GM12875 (cell line): ENCODE data around the gene SLC37A4.

Experiments
- H3K4me3 ChIP-seq: one replicate; pipeline ENCODE4 v1.5.1; 2011; ENCODE audit warnings: low read depth, low read length, control low read depth
- TF ChIP-seq, protein P1 (sequence below): IDR thresholded peaks from 2 replicates; pipeline ENCODE4 v1.5.1; 2011; ENCODE audit warnings: low read depth, mild to moderate bottlenecking, control low read depth, inconsistent platforms, low read length, moderate library complexity, borderline replicate concordance; ENCODE audit not compliant: insufficient read depth

SLC37A4 gene

DNA sequence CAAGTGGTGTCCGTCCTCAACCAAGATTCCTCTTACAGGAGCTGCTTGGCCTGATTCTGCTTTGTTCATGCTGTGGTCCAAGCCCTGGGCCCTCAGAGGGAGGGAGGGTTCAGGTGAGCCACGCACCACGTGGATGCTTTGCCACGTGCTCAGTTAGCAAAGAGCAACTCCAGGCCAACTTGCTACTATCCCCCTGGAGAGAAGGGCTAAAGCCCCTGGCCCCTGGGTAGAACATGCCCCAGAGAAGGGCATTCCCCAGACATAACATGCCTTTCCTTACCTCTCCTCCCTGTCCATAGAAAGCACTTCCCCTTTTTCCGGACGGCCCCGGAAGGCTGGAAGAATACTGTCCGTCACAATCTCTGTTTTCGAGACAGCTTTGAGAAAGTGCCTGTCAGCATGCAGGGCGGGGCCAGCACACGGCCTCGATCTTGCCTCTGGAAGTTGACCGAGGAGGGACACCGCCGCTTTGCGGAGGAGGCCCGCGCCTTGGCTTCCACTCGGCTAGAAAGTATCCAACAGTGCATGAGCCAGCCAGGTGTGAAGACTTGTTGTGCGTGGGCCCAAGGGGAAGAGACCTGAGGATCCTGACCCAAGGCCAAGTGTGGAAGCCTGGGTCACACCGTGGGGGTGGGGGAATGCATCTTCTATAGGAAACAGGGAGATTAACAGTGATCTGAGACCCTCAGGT is 50.3 kb downstream of the SLC37A4 start:
- TF ChIP-seq, protein P1, sequence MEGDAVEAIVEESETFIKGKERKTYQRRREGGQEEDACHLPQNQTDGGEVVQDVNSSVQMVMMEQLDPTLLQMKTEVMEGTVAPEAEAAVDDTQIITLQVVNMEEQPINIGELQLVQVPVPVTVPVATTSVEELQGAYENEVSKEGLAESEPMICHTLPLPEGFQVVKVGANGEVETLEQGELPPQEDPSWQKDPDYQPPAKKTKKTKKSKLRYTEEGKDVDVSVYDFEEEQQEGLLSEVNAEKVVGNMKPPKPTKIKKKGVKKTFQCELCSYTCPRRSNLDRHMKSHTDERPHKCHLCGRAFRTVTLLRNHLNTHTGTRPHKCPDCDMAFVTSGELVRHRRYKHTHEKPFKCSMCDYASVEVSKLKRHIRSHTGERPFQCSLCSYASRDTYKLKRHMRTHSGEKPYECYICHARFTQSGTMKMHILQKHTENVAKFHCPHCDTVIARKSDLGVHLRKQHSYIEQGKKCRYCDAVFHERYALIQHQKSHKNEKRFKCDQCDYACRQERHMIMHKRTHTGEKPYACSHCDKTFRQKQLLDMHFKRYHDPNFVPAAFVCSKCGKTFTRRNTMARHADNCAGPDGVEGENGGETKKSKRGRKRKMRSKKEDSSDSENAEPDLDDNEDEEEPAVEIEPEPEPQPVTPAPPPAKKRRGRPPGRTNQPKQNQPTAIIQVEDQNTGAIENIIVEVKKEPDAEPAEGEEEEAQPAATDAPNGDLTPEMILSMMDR = no peak

DNA sequence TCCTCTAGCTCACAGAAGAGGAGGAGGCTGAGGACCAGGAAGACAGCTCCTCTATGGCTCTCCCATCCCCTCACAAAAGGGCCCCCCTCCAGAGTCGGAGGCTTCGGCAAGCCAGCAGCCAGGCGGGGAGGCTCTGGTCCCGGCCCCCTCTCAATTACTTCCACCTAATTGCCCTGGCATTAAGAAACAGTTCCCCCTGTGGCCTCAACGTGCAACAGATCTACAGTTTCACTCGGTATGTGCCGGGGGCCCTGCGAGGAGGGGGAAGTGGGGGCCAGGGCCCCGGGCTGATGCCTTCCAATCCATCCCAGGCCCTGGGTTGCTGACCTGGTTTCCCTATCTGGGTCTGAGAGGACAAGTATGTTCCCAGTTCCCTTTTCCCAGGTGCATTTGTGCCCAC is 51.2 kb downstream of the SLC37A4 start:
- H3K4me3 ChIP-seq = no peak overlapping the region
- TF ChIP-seq, protein P1 = no peak

More for the DNA sequence above, 50.3 kb downstream of the SLC37A4 start:
- H3K4me3 ChIP-seq = no peak overlapping the region

DNA sequence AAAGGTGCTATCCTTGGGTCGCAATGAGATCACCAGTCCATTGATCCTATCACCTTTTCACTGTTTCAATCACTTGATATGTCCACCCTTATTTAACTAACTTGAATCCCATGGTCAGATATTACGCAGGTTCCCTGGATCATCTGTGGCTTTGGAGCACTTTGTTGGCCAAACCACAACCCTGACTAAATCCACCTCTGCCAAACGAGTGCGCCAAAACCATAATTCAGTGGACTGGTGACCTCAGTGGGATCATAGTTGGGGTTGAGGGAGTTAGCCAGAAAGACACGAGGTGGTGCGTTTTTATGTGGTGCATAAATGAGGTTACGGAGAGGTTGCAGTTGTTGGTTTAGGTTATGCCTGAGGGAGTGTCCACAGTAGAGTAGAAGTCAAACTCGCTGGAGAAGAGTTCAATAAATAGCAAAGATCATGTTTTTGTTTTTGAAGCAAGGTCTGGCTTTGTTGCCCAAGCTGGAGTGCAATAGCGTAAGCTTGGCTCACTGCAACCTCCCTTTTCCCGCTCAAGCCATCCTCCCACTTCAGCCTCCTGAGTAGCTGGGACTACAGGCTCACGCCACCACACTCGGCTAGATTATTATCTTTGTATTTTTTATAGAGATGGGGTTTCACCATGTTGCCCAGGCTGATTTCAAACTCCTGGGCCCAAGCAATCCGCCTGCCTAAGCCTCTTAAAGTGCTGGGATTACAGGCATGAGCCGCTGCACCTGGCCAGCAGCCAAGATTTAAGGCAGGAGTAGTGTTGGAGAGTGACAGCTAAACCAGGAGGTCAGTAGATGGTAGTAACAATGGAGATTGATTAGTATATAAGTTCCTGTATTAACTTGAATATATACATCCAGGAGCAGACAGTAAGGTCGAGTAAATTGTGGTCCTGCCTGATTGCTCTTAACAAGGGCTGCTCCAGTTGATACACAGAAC is 54.6 kb downstream of the SLC37A4 start:
- H3K4me3 ChIP-seq = no peak overlapping the region
- TF ChIP-seq, protein P1 = no peak
